Activated CD4-positive, alpha-beta memory T cell treated with anti-CD3 and anti-CD28 coated beads for 36 hours (primary cell): ENCODE results near the gene PTPRQ. TPM values are rescaled to one million over a fixed set of nuclear protein-coding genes. Genes with fewer than 3 reads are reported as not detected.

Experiments used
- CTCF ChIA-PET: fragments of 350-600 bp; sonication (Branson Sonifier 250); formaldehyde crosslinking; loops from one replicate; lab custom pipeline; 2021; ENCODE audit warnings: antibody characterized with exemption, inconsistent platforms; lab: Charles Lee
- POLR2A ChIA-PET: fragments of 350-600 bp; sonication (Branson Sonifier 250); formaldehyde crosslinking; loops from one replicate; lab custom pipeline; 2021; ENCODE audit warnings: antibody characterized with exemption; lab: Charles Lee
- DNase-seq: peaks from one replicate; pipeline ENCODE4 v3.0.0-alpha.2; 2020
- H3K27ac Mint-ChIP-seq: one replicate; pipeline ENCODE4 v1.8.0; 2021; ENCODE audit warnings: mixed read lengths
- H3K27me3 Mint-ChIP-seq: one replicate; pipeline ENCODE4 v1.8.0; 2021; ENCODE audit warnings: mixed read lengths
- H3K36me3 Mint-ChIP-seq: one replicate; pipeline ENCODE4 v1.8.0; 2021; ENCODE audit warnings: mixed read lengths
- H3K4me1 Mint-ChIP-seq: one replicate; pipeline ENCODE4 v1.8.0; 2021; ENCODE audit warnings: low read depth, mixed read lengths
- H3K4me3 Mint-ChIP-seq: one replicate; pipeline ENCODE4 v1.8.0; 2021; ENCODE audit warnings: mild to moderate bottlenecking, mixed read lengths
- H3K9me3 Mint-ChIP-seq: one replicate; pipeline ENCODE4 v1.8.0; 2021; ENCODE audit warnings: mixed read lengths
- intact Hi-C: fragments of 100-400 bp; cut with micrococcal nuclease; formaldehyde crosslinking; loops from one replicate; pipeline ENCODE4 v1.15.1; 2023
- total RNA-seq, 2 experiments: library from RNA; stranded (reverse); gene quantifications; one replicate each; pipeline ENCODE4 v1.2.3, GENCODE V29; 2021

Gene PTPRQ
- total RNA-seq, 2 experiments from 2014 or later, result not detected

GRCh38 chr12:80679346-80680131 lies 235.5 kb downstream of the PTPRQ start:
- no peaks in the 10 kb centered on the region for H3K4me1 Mint-ChIP-seq
- H3K4me3 Mint-ChIP-seq, result no peak overlapping the region
- no peaks in the 10 kb centered on the region for H3K36me3 Mint-ChIP-seq
- no peak for DNase-seq
- intact Hi-C loops, result no loop called here
- CTCF ChIA-PET, result no interaction called here
- POLR2A ChIA-PET, result no interaction called here
- no peak overlapping the region for H3K27ac Mint-ChIP-seq
- peaks cover 4% of the 10 kb centered on the region for H3K9me3 Mint-ChIP-seq
- H3K27me3 Mint-ChIP-seq, result no peaks in the 10 kb centered on the region

GRCh38 chr12:80681287-80681686 lies 237.3 kb downstream of the PTPRQ start:
- no peaks in the 10 kb centered on the region for H3K4me1 Mint-ChIP-seq
- no peak for DNase-seq
- POLR2A ChIA-PET, result no interaction called here
- H3K36me3 Mint-ChIP-seq, result no peaks in the 10 kb centered on the region
- peaks cover 4% of the 10 kb centered on the region for H3K9me3 Mint-ChIP-seq
- H3K27me3 Mint-ChIP-seq, result no peaks in the 10 kb centered on the region
- intact Hi-C loops, result no loop called here
- H3K27ac Mint-ChIP-seq, result no peak overlapping the region
- CTCF ChIA-PET, result no interaction called here
- H3K4me3 Mint-ChIP-seq, result no peak overlapping the region

- Mint-ChIP-seq H3K27ac (no peak overlapping the region), H3K4me3 (no peak overlapping the region), H3K9me3 (peaks cover 4% of the 10 kb centered on the region), H3K36me3 (no peaks in the 10 kb centered on the region), H3K4me1 (no peaks in the 10 kb centered on the region), H3K27me3 (no peaks in the 10 kb centered on the region)
- DNase-seq, result no peak
- CTCF ChIA-PET, result no interaction called here
- POLR2A ChIA-PET, result no interaction called here
- intact Hi-C loops, result no loop called here
Observed at GRCh38 chr12:80681786-80682185, 237.8 kb downstream of the PTPRQ start.

GRCh38 chr12:80684077-80684495 lies 240.1 kb downstream of the PTPRQ start:
- Mint-ChIP-seq H3K27ac (no peak overlapping the region), H3K4me3 (no peak overlapping the region), H3K4me1 (no peaks in the 10 kb centered on the region), H3K27me3 (no peaks in the 10 kb centered on the region), H3K36me3 (no peaks in the 10 kb centered on the region), H3K9me3 (no peaks in the 10 kb centered on the region)
- intact Hi-C loops, result no loop called here
- DNase-seq, result no peak
- POLR2A ChIA-PET, result no interaction called here
- CTCF ChIA-PET, result no interaction called here

- Mint-ChIP-seq H3K27me3 (no peaks in the 10 kb centered on the region), H3K27ac (no peak overlapping the region)
- CTCF ChIA-PET, result no interaction called here
Observed at GRCh38 chr12:80690090-80690489, 246.1 kb downstream of the PTPRQ start.

GRCh38 chr12:80690513-80690912 lies 246.5 kb downstream of the PTPRQ start:
- Mint-ChIP-seq H3K9me3 (no peaks in the 10 kb centered on the region), H3K27me3 (no peaks in the 10 kb centered on the region), H3K27ac (no peak overlapping the region), H3K4me3 (no peak overlapping the region), H3K36me3 (no peaks in the 10 kb centered on the region), H3K4me1 (no peaks in the 10 kb centered on the region)
- CTCF ChIA-PET, result no interaction called here
- DNase-seq, result no peak
- intact Hi-C loops, result no loop called here
- POLR2A ChIA-PET, result no interaction called here

More at GRCh38 chr12:80690090-80690489, 246.1 kb downstream of the PTPRQ start:
- intact Hi-C loops, result no loop called here
- H3K36me3 Mint-ChIP-seq, result no peaks in the 10 kb centered on the region
- H3K4me1 Mint-ChIP-seq, result no peaks in the 10 kb centered on the region
- no peaks in the 10 kb centered on the region for H3K9me3 Mint-ChIP-seq
- H3K4me3 Mint-ChIP-seq, result no peak overlapping the region
- POLR2A ChIA-PET, result no interaction called here
- DNase-seq, result no peak

GRCh38 chr12:80692114-80692513 lies 248.1 kb downstream of the PTPRQ start:
- no peak for DNase-seq
- no peak overlapping the region for H3K27ac Mint-ChIP-seq
- no peaks in the 10 kb centered on the region for H3K36me3 Mint-ChIP-seq
- no peaks in the 10 kb centered on the region for H3K27me3 Mint-ChIP-seq
- no peaks in the 10 kb centered on the region for H3K4me1 Mint-ChIP-seq
- no peak overlapping the region for H3K4me3 Mint-ChIP-seq
- no peaks in the 10 kb centered on the region for H3K9me3 Mint-ChIP-seq
- intact Hi-C loops, result no loop called here
- ChIA-PET CTCF (no interaction called here), POLR2A (no interaction called here)

- ChIA-PET CTCF (no interaction called here), POLR2A (no interaction called here)
- Mint-ChIP-seq H3K36me3 (no peaks in the 10 kb centered on the region), H3K9me3 (no peaks in the 10 kb centered on the region), H3K4me3 (no peak overlapping the region), H3K4me1 (no peaks in the 10 kb centered on the region), H3K27ac (no peak overlapping the region), H3K27me3 (no peaks in the 10 kb centered on the region)
- no peak for DNase-seq
- intact Hi-C loops, result no loop called here
Observed at GRCh38 chr12:80697270-80697887, 253.3 kb downstream of the PTPRQ start.

- intact Hi-C loops, result no loop called here
- DNase-seq, result no peak
- Mint-ChIP-seq H3K4me3 (no peak overlapping the region), H3K36me3 (no peaks in the 10 kb centered on the region), H3K27me3 (no peaks in the 10 kb centered on the region), H3K9me3 (no peaks in the 10 kb centered on the region), H3K4me1 (no peaks in the 10 kb centered on the region), H3K27ac (no peak overlapping the region)
- ChIA-PET POLR2A (no interaction called here), CTCF (no interaction called here)
Observed at GRCh38 chr12:80698256-80698655, 254.2 kb downstream of the PTPRQ start.

GRCh38 chr12:80698847-80699542 lies 255.0 kb downstream of the PTPRQ start:
- H3K27me3 Mint-ChIP-seq, result no peaks in the 10 kb centered on the region

GRCh38 chr12:80700327-80700726 lies 256.3 kb downstream of the PTPRQ start:
- POLR2A ChIA-PET, result no interaction called here
- intact Hi-C loops, result no loop called here

More at GRCh38 chr12:80698847-80699542, 255.0 kb downstream of the PTPRQ start:
- H3K36me3 Mint-ChIP-seq, result no peaks in the 10 kb centered on the region
- POLR2A ChIA-PET, result no interaction called here
- intact Hi-C loops, result no loop called here
- CTCF ChIA-PET, result no interaction called here
- H3K27ac Mint-ChIP-seq, result no peak overlapping the region
- no peaks in the 10 kb centered on the region for H3K4me1 Mint-ChIP-seq
- H3K4me3 Mint-ChIP-seq, result no peak overlapping the region
- DNase-seq, result no peak
- no peaks in the 10 kb centered on the region for H3K9me3 Mint-ChIP-seq

GRCh38 chr12:80701388-80701787 lies 257.4 kb downstream of the PTPRQ start:
- no peak overlapping the region for H3K27ac Mint-ChIP-seq
- intact Hi-C loops, result no loop called here
- H3K9me3 Mint-ChIP-seq, result no peaks in the 10 kb centered on the region
- no peaks in the 10 kb centered on the region for H3K27me3 Mint-ChIP-seq
- DNase-seq, result no peak
- no peaks in the 10 kb centered on the region for H3K4me1 Mint-ChIP-seq
- no peak overlapping the region for H3K4me3 Mint-ChIP-seq
- ChIA-PET POLR2A (no interaction called here), CTCF (no interaction called here)
- H3K36me3 Mint-ChIP-seq, result no peaks in the 10 kb centered on the region

More at GRCh38 chr12:80700327-80700726, 256.3 kb downstream of the PTPRQ start:
- Mint-ChIP-seq H3K27me3 (no peaks in the 10 kb centered on the region), H3K4me1 (no peaks in the 10 kb centered on the region), H3K27ac (no peak overlapping the region), H3K9me3 (no peaks in the 10 kb centered on the region), H3K4me3 (no peak overlapping the region), H3K36me3 (no peaks in the 10 kb centered on the region)
- CTCF ChIA-PET, result no interaction called here
- no peak for DNase-seq
